Endothelial cell of umbilical vein (primary cell): ENCODE data around the gene TNIK.

Source experiments
- CTCF ChIP-seq, 2 donors: IDR thresholded peaks; 1 replicate in 1 of 2; 2 replicates in 1 of 2; pipeline ENCODE4 v1.5.1; 2011; ENCODE audit warnings: low read length in 2 of 2, mild to moderate bottlenecking in 2 of 2, moderate library complexity in 2 of 2, control low read depth in 1 of 2, inconsistent platforms in 1 of 2, low read depth in 1 of 2; ENCODE audit not compliant: insufficient read depth in 1 of 2; ENCODE audit errors: extremely low read depth in 1 of 2
- EZH2 ChIP-seq: IDR thresholded peaks from 2 replicates; pipeline ENCODE4 v1.6.1; 2012; ENCODE audit warnings: borderline replicate concordance, low read depth, mild to moderate bottlenecking, moderate library complexity, low read length, inconsistent platforms; ENCODE audit not compliant: severe bottlenecking
- POLR2A ChIP-seq: IDR thresholded peaks from 2 replicates; pipeline ENCODE4 v1.6.1; 2012; ENCODE audit warnings: low read depth, mild to moderate bottlenecking, control low read depth, low read length
- POLR2AphosphoS5 ChIP-seq: IDR thresholded peaks from 2 replicates; pipeline ENCODE4 v1.6.1; 2012; ENCODE audit warnings: low read depth, mild to moderate bottlenecking, control low read depth, low read length, moderate library complexity; ENCODE audit not compliant: insufficient read depth

DNA sequence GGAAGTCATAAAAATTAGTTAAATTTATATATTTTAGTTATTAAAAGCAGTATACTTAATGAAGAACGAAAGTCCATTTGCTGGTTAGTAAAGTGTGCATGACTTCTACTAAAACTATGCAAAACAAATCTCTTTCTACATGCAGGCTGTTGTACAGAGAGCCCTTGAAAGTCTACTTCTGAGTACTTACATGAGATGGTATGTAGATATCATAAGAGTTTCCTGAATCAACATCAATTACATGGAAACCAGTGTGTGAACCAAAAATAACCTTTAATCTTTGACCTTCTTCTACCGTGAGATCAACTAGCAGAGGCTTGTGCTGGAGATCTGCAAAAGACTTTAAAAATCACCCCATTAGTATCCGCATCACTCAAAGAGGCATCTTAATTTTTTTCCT, 391.5 kb downstream of the TNIK start:
- TF ChIP-seq POLR2A, result no peak
- no peak for TF ChIP-seq CTCF (IDR thresholded peaks at IDR 0.05; ENCODE audit: extremely low read depth in 1 of 2, insufficient read depth in 1 of 2, low read depth in 1 of 2, low read length in 2 of 2)
- TF ChIP-seq POLR2AphosphoS5, result no peak
- TF ChIP-seq EZH2, result no peak
